ENCODE data around the gene ARHGAP8.

Gene ARHGAP8

GRCh38 chr22:44723801-44724200 lies 28.6 kb upstream of the ARHGAP8 start:
- no peak for DNase-seq (ENCODE audit: low read depth)
- H3K4me3 ChIP-seq (ENCODE audit: low read depth, low read length), result no peak overlapping the region

- no peak overlapping the region for H3K4me3 ChIP-seq (ENCODE audit: low read depth, low read length)
- DNase-seq (ENCODE audit: low read depth), result no peak
These were observed 28.0 kb upstream of the ARHGAP8 start for GRCh38 chr22:44724416-44724815.

GRCh38 chr22:44724859-44725258 lies 27.5 kb upstream of the ARHGAP8 start:
- no peak overlapping the region for H3K4me3 ChIP-seq (ENCODE audit: low read depth, low read length)
- no peak for DNase-seq (ENCODE audit: low read depth)

GRCh38 chr22:44726439-44726838 lies 25.9 kb upstream of the ARHGAP8 start:
- no peak overlapping the region for H3K4me3 ChIP-seq (ENCODE audit: low read depth, low read length)
- no peak for DNase-seq (ENCODE audit: low read depth)

- DNase-seq (ENCODE audit: low read depth), result no peak
- no peak overlapping the region for H3K4me3 ChIP-seq (ENCODE audit: low read depth, low read length)
These were observed 25.2 kb upstream of the ARHGAP8 start for GRCh38 chr22:44727148-44727547.

GRCh38 chr22:44727709-44728108 lies 24.7 kb upstream of the ARHGAP8 start:
- DNase-seq (ENCODE audit: low read depth), result no peak
- no peak overlapping the region for H3K4me3 ChIP-seq (ENCODE audit: low read depth, low read length)

GRCh38 chr22:44728761-44729324 lies 23.5 kb upstream of the ARHGAP8 start:
- DNase-seq (ENCODE audit: low read depth), result no peak
- no peak overlapping the region for H3K4me3 ChIP-seq (ENCODE audit: low read depth, low read length)

GRCh38 chr22:44729391-44730021 lies 22.9 kb upstream of the ARHGAP8 start:
- DNase-seq (ENCODE audit: low read depth), result peak; percentile 18
- H3K4me3 ChIP-seq (ENCODE audit: low read depth, low read length), result no peak overlapping the region

- no peak overlapping the region for H3K4me3 ChIP-seq (ENCODE audit: low read depth, low read length)
- DNase-seq (ENCODE audit: low read depth), result no peak
These were observed 22.4 kb upstream of the ARHGAP8 start for GRCh38 chr22:44730022-44730393.

GRCh38 chr22:44730490-44731356 lies 21.7 kb upstream of the ARHGAP8 start:
- DNase-seq (ENCODE audit: low read depth), result no peak
- no peak overlapping the region for H3K4me3 ChIP-seq (ENCODE audit: low read depth, low read length)

- no peak overlapping the region for H3K4me3 ChIP-seq (ENCODE audit: low read depth, low read length)
- DNase-seq (ENCODE audit: low read depth), result no peak
These were observed 20.9 kb upstream of the ARHGAP8 start for GRCh38 chr22:44731357-44731970.

- H3K4me3 ChIP-seq (ENCODE audit: low read depth, low read length), result no peak overlapping the region
- DNase-seq (ENCODE audit: low read depth), result no peak
These were observed 20.3 kb upstream of the ARHGAP8 start for GRCh38 chr22:44732017-44732561.

- no peak overlapping the region for H3K4me3 ChIP-seq (ENCODE audit: low read depth, low read length)
- DNase-seq (ENCODE audit: low read depth), result no peak
These were observed 19.7 kb upstream of the ARHGAP8 start for GRCh38 chr22:44732661-44733060.

GRCh38 chr22:44733426-44734106 lies 18.8 kb upstream of the ARHGAP8 start:
- no peak overlapping the region for H3K4me3 ChIP-seq (ENCODE audit: low read depth, low read length)
- no peak for DNase-seq (ENCODE audit: low read depth)

GRCh38 chr22:44734278-44734677 lies 18.1 kb upstream of the ARHGAP8 start:
- no peak overlapping the region for H3K4me3 ChIP-seq (ENCODE audit: low read depth, low read length)
- no peak for DNase-seq (ENCODE audit: low read depth)

- DNase-seq (ENCODE audit: low read depth), result no peak
- H3K4me3 ChIP-seq (ENCODE audit: low read depth, low read length), result no peak overlapping the region
These were observed 17.4 kb upstream of the ARHGAP8 start for GRCh38 chr22:44734801-44735517.

GRCh38 chr22:44735518-44736428 lies 16.6 kb upstream of the ARHGAP8 start:
- no peak overlapping the region for H3K4me3 ChIP-seq (ENCODE audit: low read depth, low read length)
- no peak for DNase-seq (ENCODE audit: low read depth)
